ENCODE data around the gene ZBP1.

ZBP1 gene

DNA sequence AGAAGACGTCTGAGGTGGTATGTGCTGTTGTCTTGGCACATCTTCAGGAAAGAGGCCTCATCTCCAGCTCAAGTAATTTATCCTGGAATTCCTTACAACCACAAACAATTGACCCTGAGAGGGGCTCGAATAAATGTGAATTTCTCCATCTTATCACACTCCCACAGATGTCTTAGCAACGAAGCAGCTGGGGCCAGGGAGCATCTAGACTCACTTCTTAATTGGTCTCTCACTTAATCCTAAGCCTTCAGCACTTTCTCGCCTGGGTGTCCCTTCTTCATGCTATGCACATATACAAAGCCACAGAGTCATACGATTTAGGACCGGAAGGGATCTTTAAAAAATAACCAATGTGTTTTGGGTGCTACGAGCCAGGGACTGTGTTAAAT is 32.2 kb downstream of the ZBP1 start:
- FAIRE-seq (no peak), DNase-seq (ENCODE audit: low spot score) (no peak)

DNA sequence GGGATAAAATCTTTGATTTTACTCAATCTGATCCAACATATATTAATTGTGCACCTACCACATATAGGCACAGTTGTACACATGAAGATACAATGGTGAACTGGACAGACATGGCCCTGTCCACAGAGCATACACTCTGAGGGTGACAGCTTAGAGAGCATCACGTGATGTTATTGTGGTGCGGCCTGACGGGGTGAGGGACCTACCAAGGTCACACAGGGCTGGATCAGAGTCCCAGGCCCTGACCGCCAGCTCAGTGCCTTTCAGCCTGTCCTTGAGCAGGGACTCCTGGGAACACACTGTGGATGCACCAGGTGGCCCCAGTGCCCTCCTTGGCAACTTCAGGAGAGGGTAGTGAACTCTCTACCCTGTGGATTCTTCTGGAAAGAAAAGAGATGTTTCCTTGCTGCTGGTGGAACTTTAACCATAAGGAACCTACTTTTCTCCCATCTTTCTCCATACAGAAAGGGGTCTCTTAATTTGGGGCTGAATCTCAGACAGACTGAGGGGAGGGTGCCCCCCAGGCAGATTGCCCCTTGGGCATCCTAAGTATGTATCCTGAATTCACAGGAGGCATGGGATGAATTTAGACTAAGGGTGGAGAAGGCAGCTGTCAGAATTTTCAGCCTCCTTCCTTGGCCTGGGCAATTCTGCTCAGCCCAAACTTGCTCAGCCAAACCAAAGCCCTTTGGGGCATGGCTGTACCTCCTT is 32.8 kb downstream of the ZBP1 start:
- FAIRE-seq = peak; percentile 56
- no peak for DNase-seq (ENCODE audit: low spot score)

DNA sequence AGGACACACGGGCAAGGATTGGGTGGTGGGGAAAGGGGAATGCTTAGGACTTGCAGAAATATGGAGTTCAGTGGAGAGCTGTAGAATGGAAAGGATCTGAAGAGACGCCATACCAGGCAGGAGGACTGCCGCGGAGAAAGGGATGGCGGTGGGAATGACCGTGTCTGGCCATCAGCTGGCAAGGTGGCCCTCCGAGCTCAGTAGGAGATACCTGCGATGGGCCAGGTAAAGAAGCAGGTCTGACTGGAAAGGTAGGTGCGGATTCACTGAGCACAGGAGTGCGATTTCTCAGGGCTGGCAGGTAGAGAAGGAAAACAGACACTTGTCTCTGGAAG is 33.3 kb downstream of the ZBP1 start:
- DNase-seq (ENCODE audit: low spot score) = no peak
- FAIRE-seq = no peak

DNA sequence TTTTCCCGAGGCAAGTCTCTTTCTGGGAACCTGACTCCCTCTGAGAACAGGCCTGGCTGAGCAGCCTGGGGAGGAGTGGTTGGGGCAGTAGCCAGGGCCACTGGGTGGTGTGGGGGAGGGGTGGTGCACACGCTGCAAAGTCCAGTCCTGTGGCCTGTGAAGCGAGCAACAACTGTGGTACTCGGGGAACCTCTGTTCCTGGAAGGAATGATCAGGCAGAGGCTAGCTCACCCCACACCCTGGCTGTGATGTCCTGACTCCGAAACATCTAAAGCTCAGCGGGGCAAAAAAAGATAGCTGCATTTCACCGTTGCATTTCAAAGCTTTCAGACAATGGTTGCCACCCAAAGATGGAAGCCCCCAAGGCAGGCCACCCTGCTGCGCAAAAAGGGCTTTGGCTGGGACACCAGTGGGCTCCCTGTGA is 33.8 kb downstream of the ZBP1 start:
- DNase-seq (ENCODE audit: low spot score) (no peak), FAIRE-seq (no peak)

DNA sequence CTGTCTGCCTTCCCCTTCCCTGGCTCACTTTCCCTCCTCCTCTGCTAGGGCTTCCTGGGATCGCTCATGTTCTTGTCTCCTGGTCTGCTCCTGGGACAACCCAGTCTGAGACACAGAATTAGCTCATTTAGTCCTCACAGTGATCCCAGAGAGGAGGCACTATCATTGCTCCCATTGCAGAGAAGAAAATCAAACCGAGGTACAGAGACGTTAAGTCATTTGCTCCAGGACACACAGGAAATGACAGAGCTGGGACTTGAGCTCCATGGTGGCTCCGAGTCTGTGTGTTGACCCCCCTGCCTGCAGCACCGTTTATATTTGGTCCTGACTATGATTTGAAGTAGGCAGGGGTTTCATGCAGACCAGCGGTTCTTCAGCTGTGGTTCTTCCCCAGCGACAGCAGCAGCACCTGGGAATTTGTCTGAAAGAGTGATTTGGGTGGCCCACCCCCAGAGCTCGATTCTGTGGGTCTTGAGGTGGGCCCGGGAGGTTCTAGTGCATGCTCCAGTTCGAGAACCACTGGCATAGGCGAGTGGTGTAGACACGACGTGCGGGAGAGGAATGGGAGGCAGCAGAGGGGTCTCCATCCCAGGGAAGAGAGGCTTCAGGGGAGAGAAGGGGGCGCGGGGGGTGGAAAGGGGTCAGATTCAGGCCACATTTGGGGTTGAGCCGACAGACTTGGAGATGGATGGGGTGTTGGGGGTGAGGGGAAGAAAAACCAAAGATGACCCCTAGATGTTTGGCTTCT is 34.6 kb downstream of the ZBP1 start:
- DNase-seq (ENCODE audit: low spot score) (no peak), FAIRE-seq (no peak)

DNA sequence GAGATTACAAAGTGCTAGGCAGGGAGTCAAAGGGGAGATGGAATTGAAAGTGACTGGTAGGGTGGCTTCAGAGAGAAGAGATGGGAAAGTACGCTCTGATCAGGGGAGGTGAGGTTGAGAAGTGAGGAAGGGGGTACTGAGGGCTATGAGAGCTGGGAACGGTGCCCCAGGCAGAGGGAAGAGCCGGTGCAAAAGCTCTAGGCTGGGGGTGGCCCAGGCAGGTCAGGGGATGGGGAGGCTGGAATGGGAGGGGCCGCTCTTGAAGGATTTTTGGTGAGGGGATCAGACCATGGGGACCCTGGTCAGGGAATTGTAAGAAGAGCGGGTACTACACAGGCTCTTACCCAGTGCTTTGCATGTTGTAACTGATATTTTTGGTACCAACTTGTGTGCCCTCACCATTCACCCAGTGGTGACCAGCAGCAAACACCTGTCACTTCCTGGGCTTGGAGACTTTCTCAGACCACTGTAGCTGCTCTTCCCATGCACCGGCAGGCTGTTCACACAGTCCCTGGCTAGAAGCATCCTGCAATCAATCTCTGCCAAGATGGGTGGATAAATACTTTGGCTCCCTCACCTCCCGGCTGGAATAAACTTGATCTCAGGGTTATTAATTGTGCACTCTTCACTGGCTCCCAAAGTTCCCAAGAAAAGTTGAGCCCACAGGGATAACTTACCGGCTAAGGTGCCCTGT is 35.3 kb downstream of the ZBP1 start:
- DNase-seq (ENCODE audit: low spot score) = no peak
- FAIRE-seq = peak; percentile 53

DNA sequence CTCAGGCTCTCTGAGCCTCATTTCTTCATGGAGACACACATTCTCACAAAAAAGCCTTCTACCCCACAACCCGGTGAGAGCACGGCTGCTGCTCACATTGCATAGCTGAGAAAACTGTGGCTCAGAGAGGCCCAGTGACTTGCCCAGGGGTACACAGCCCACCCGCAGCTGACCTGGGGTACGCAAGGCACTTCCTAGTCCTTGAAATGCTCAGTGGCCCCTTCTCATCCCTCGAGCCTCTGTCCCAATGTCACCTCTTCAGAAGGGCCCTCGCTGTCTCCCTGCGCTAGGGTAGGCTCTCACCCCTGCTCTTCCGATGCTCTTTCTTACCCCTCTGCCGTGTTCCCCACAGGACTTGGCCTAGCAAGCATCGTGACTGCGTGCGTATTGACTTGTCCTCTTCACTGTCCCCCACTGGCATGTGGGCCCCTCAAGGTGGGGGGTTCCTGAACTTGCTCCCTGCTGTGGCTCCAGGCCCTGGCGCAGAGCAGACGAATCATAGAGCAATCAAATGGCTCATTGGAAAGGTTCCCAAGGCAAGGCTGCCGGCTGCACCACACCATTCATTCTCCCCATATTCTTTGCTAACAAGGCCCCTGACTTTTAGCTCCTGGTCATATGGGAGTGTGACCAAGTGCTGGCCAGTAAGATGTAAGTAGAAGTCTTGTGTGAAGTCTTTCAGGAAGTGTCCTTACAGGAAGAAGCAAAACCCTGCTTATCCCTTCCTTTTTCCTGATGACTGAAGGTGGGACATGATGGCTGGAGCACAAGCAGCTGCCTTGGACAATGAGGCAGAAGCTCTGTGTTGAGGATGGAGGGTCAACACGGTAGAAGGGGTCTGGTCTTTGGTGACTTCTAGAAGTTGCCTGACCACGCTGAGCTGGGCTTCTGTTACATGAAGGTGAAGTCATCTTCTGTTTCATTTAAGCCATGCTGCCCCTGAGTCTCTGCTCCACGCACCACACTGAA is 36.7 kb downstream of the ZBP1 start:
- peak; percentile 37 for FAIRE-seq
- no peak for DNase-seq (ENCODE audit: low spot score)

DNA sequence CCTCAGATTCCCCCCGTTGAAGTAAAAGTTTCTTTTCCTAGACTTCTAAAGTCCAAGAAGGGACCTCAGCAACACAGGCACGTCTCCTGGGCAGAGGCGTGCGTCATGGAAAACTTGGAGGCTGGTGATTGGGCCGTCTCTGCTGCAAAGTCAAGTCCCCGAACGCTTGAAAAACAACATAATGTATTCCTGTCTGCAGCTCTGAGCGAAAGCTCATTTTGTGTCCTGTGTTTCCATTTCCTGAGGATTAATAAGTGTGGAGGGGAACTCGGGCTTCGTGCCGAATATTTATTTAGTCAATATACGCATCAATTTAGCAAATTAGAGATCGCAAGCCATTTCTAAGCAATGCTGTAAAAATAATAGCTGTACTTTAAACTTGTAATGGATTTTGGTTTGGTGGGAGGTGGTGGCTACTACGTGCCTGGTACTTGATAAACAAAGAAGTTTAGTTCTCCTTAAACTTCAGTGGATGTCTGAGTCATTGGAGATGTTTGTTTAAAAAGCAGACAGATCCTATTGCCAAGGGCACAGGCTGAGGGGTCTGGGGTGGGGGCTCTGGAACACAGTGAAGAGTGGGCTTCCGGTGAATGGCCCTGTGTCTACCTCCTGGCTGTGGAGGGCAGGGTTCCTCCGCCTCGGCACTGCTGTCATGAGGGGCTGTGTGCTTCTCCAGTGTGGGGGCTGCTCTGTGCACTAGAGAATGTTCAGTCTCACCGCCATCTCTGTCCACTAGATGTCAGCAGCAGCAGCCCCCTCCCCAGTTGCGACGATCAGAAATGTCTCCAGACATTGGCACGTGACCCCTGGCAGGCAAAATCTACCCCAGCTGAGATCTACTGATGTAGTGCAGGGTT is 37.6 kb downstream of the ZBP1 start:
- DNase-seq (ENCODE audit: low spot score) (peak; percentile 60), FAIRE-seq (peak; percentile 93)

DNA sequence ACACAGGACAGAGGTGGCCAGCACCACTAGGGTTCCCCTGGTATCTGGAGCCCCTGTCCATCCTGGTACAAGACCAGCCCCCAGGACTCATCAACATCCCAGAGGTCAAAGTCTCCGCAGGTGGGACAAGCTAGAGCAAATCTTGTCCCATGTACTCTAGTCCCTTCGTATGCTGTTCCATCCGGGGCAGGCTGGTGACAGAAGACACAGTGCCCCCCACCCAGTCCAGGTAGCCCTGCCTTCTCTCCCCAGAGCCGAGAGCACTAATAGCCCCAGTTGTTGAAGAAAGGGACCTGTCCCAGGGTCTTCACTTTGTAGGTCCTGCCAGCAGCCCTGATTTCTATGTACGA is 38.2 kb downstream of the ZBP1 start:
- FAIRE-seq (no peak), DNase-seq (ENCODE audit: low spot score) (no peak)

DNA sequence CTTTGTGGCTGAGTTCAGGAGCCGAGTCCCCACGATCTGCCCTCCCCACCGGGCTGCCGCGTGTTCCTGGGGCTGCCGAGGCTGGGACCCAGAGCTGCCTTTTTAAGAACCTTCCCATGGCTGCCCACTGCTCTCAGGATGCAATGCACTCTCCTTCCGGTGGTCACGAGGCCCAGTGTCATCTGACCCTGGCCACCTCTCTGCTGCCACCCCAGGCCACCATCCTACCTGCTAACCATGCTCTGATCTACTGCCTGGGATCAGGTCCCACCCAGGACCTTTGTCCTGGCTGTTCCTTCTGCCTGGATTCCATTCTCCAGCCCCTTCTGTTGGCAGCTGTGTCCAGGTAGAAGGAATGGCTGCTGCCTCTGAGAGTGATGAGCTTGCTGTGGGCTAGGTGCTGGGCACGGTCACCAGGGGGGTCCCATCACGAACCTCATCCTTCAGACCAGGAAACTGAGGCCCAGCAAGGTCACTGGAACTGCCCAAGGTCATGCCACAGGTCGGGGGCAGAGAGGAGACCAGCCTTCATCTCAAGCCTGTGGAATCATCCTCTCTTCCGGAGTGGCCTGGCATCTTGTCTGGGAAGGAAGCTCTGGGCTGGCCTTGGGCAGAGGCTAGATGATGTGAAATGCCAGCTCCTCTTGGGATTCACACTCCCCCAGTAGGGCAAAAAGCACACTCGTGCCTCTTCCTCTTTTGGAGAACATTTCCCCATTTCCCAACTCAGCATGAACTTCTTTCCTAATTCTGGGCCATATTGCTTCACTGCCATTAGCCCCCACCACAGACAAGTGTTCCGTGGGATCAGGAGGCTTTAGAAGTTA is 38.8 kb downstream of the ZBP1 start:
- FAIRE-seq = no peak
- no peak for DNase-seq (ENCODE audit: low spot score)

DNA sequence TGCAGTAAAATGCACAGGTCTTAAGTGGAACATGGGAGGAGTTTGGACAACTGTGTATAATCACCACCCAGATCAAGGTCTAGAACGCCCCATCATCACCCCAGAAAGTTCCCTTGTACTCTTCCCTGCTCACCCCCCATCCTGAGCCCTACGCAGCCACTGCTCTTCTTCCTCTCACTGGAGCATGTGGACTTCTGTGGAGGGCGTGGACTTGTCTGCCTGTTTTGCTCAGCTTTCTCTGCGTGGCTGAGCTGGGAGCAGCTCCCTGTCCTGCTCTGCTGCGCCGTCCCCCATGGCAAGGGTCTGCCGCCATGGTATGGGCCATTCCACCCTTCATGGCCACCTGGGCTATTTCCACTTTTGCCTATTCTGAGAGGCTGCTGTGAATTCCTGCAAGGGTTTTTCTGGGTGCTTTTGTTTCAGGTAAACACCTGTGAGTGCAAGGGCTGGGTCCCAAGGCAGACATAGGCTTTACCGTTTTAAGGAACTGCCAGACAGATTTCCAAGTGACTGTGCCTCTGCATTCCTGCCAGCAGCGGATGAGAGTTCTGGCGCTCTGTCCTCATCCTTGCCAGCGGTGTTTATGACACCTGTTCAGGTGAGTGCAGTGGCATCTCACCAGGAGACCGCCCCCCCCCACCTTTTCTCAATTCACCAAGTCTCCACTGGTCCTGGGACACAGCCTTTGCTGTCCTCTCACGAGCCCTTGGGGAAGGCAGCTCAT is 39.6 kb downstream of the ZBP1 start:
- FAIRE-seq = no peak
- DNase-seq (ENCODE audit: low spot score) = no peak

DNA sequence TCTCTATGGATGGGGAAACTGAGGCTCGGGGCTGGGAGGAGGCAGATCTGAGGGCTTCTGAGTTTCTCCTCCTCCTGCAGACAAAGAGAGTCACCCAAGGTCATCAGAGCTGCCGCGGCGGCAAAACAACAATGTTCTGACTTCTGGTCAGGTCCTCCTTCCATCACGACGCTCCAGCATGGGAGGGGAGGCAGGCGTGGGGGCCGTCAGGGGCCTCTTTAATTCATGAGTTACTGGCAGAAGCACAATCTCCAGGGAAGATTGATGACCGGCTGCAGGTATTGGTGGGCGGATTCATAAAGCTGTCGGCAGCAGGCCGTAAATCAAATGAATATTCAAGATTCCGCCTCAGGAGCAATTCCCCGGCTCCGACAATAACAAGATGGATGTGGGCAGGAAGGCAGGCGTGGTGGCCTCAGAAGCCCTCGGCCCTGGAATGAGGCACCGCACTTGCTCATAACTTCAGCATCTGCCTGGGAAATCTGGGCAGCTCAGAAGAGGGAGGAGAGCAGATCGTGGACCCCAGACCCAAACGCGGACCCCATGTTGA is 40.3 kb downstream of the ZBP1 start:
- DNase-seq (ENCODE audit: low spot score) (peak; percentile 59), FAIRE-seq (no peak)

DNA sequence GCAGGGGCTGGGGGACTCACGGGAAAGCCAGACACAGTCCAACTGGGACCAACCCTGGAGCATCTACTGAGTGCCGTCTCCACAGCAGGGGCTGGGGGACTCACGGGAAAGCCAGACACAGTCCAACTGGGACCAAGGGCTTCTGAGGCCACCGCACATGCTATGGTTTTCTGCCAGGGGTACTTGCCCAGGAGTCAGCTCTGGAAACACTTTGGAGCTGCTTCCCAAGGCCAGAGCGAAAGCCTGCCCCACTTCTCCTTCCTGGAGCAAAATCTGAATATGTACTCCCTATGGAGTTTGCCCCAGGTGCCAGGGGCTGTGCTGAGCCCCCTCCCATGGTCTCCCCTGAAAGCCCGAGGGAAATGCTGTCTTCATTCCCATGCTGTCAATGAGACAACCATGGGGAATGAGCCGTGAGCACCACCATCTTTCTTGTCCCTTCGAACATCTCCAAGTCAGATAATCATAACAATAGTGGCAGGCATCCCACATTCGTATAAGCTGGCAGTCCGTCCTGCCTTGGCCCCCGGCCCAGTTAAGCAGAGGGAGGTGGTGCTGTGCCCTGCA is 40.8 kb downstream of the ZBP1 start:
- FAIRE-seq = no peak
- DNase-seq (ENCODE audit: low spot score) = no peak

DNA sequence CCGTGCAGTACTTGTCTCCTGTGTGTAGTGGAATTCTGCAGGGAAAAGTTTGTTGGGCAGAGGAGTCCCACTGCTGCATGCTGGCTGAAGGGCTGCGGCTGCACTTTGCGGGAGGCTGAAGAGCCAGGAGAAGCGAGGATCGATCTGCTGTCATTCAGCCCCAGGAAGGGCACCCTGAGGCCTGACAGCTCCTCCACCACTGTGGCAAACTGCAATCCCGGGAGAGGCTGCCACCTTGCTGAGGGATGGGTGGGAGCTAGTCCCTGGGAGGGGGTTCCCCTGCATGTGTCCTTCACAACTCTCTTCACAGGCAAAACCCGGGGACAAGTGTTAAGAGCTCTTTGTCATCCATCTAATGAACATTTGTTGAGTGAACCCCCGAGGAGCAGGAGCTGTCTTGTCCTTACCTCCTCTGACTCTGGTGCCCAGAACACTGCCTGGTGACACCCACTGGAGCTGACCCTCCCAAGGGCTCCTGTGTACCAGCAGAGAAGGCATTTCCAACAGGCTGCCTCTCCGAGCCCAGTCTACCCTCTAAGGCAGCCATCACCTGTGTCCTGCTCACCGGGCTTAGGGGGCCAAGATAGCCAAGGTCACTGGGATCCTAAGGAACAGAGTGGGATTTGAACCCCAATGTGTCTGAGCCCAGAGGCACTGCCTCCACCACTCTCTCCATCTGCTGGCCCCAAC is 41.6 kb downstream of the ZBP1 start:
- FAIRE-seq (no peak), DNase-seq (ENCODE audit: low spot score) (no peak)

DNA sequence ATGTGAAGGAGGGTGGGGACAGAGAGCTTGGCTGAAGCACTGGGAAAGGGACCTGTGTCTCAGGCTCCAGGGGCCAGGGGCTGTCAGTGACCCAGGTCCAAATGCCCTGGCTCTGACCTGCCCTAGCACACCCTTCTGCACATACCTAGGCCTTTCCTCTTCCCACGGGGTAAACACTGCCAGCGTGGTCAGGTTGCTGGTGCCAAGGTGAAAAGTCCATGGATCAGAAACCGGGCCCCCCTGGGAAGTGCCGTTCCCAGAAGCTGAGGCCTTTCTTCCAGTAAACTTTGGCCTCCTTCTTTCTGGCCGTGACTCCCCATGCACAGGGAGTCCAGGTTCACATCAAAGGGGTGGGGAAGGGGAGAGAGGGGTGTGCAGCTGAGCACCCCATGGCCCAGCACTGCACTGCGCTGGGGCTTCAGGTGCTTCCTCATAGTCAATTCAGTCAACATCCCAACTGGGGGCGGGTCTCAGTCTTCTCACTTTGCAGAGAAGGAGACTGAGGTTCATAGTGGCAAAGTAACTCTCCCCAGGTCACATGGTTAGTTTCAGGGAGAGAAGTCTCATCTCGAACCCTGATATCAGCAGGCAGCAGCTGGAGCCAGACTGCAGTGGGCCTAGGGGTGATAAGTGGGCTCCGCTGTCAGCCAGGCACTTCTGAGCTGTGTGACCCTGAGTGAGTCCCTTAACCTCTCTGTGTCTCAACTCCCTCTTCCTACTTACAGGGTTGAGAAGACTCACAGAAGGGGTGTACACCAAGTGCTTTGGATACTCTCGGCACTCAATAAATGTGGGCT is 42.3 kb downstream of the ZBP1 start:
- no peak for DNase-seq (ENCODE audit: low spot score)
- no peak for FAIRE-seq

DNA sequence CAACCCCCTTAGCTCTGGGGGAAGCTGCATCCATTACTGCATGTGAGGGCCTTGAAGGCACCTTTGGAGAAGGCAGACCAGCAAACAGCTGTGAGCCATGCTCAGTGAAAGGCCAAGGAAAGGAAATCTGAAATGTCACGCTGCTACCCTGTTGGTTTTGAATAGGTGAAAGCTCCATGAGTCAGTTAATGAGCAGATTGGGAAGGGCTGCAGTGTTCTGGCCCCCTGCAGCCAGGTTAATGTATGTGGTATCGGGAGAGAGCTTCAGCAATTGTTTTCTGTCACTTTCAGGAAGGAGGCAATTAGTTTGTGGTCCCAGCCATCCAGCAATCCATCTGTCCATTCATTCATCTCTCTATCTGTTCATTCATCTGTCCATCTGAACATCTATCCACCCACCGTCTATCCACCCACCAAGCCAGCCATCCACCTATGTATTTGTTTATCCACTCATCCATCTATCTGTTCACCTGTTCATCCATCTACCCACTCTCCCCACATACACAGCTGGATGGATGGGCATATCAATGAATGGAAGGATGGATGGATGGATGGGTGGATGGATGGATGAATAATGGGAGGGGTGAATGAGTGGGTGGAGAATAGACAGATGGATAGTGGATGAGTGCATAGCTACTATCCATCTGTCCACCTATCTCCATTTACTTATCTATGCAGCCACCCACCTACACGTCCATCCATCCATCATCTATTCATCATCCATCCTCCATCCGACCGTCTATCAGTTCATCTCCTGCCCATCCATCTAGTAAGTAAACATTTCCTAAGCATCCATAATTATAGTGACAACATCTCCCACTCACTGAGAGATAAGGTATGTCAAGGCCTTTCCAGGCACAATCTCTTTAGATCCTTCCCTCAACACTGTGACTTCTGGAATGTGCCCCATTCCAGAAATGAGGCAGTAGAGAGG is 43.3 kb downstream of the ZBP1 start:
- peak; percentile 37 for FAIRE-seq
- no peak for DNase-seq (ENCODE audit: low spot score)
